Medulla oblongata (tissue), 1 donor: ENCODE data around the gene RAMP2.
"Not testable (repeated sequence)": the region's sequence is repeated elsewhere in the genome, so short reads cannot be mapped to it uniquely, and the experiment has no call there.

Source experiments
- DNase-seq: peaks from one replicate; pipeline ENCODE4 v3.0.0-alpha.2; 2015; ENCODE audit errors: extremely low spot score

RAMP2 gene

GRCh38 chr17:42769964-42770363 lies 8.9 kb downstream of the RAMP2 start:
- DNase-seq: not testable (repeated sequence)

GRCh38 chr17:42772945-42773289 lies 11.9 kb downstream of the RAMP2 start:
- no peak for DNase-seq

- DNase-seq: peak; percentile 88
Observed at GRCh38 chr17:42773290-42774035, 12.4 kb downstream of the RAMP2 start, which contains the start of gene VPS25. Gene VPS25, plus strand, starts transcription at chr17:42773449. Its CDS starts 27 bp downstream, at chr17:42773476.

- no peak for DNase-seq
Observed at GRCh38 chr17:42774066-42774745, 13.2 kb downstream of the RAMP2 start.

- no peak for DNase-seq
Observed at GRCh38 chr17:42775534-42776098, 14.6 kb downstream of the RAMP2 start.

- DNase-seq: no peak
Observed at GRCh38 chr17:42778570-42778969, 17.5 kb downstream of the RAMP2 start.

GRCh38 chr17:42779304-42779935 lies 18.4 kb downstream of the RAMP2 start:
- DNase-seq: no peak

- DNase-seq: no peak
Observed at GRCh38 chr17:42779936-42780850, 19.2 kb downstream of the RAMP2 start, which contains the start of gene WNK4. Gene WNK4, plus strand, starts transcription at chr17:42780610. Its CDS starts 89 bp downstream, at chr17:42780699.

GRCh38 chr17:42780851-42781638 lies 20.0 kb downstream of the RAMP2 start:
- no peak for DNase-seq

- DNase-seq: no peak
Observed at GRCh38 chr17:42781639-42782165, 20.7 kb downstream of the RAMP2 start.

- no peak for DNase-seq
Observed at GRCh38 chr17:42782166-42783061, 21.4 kb downstream of the RAMP2 start.

GRCh38 chr17:42783062-42783790 lies 22.2 kb downstream of the RAMP2 start:
- DNase-seq: no peak

GRCh38 chr17:42783791-42784138 lies 22.7 kb downstream of the RAMP2 start:
- no peak for DNase-seq

GRCh38 chr17:42784409-42784808 lies 23.4 kb downstream of the RAMP2 start:
- no peak for DNase-seq

GRCh38 chr17:42784811-42785592 lies 24.0 kb downstream of the RAMP2 start:
- DNase-seq: no peak

- no peak for DNase-seq
Observed at GRCh38 chr17:42787266-42787665, 26.2 kb downstream of the RAMP2 start.

GRCh38 chr17:42791948-42792347 lies 30.9 kb downstream of the RAMP2 start:
- no peak for DNase-seq

- no peak for DNase-seq
Observed at GRCh38 chr17:42792545-42792944, 31.5 kb downstream of the RAMP2 start.
